WTC11 (cell line): Measurements from ENCODE around the gene FMOD.

Experiments
- ATF2 ChIP-seq: sonication (generic); formaldehyde crosslinking; IDR thresholded peaks from 2 replicates; pipeline ENCODE4 v1.8.1; 2022; ENCODE audit warnings: low read depth, missing genetic modification reagents, borderline replicate concordance
- ATF3 ChIP-seq: sonication (generic); formaldehyde crosslinking; conservative IDR thresholded peaks from 2 replicates; pipeline ENCODE4 v1.8.1; 2022; ENCODE audit warnings: mild to moderate bottlenecking, missing genetic modification reagents
- CREM ChIP-seq: sonication (generic); formaldehyde crosslinking; IDR thresholded peaks from 2 replicates; pipeline ENCODE4 v1.8.1; 2022; ENCODE audit warnings: mild to moderate bottlenecking, missing genetic modification reagents, moderate library complexity
- EMX1 ChIP-seq: fragments of 250-450 bp; sonication (Bioruptor Pico); IDR thresholded peaks from 2 replicates; pipeline ENCODE4 v1.8.0; 2021; ENCODE audit warnings: mild to moderate bottlenecking
- FOXJ3 ChIP-seq: sonication (generic); formaldehyde crosslinking; IDR thresholded peaks from 2 replicates; pipeline ENCODE4 v1.9.0; 2021; ENCODE audit warnings: missing genetic modification reagents, mild to moderate bottlenecking, borderline replicate concordance
- JUN ChIP-seq: sonication (generic); formaldehyde crosslinking; IDR thresholded peaks from 2 replicates; pipeline ENCODE4 v1.8.0; 2023; ENCODE audit warnings: mild to moderate bottlenecking, missing genetic modification reagents
- NR3C1 ChIP-seq: sonication (generic); formaldehyde crosslinking; conservative IDR thresholded peaks from 2 replicates; pipeline ENCODE4 v1.8.1; 2023; ENCODE audit warnings: low read depth, mild to moderate bottlenecking, missing genetic modification reagents
- SMAD3 ChIP-seq: sonication (generic); formaldehyde crosslinking; IDR thresholded peaks from 2 replicates; pipeline ENCODE4 v1.8.0; 2022; ENCODE audit warnings: missing genetic modification reagents, mild to moderate bottlenecking, borderline replicate concordance
- USF2 ChIP-seq: sonication (generic); formaldehyde crosslinking; IDR thresholded peaks from 2 replicates; pipeline ENCODE4 v1.8.1; 2023; ENCODE audit warnings: mild to moderate bottlenecking, missing genetic modification reagents, moderate library complexity
- TF ChIP-seq, protein P1 (sequence below): fragments of 200-600 bp; IDR thresholded peaks from 2 replicates; pipeline ENCODE4 v1.8.0; 2022; ENCODE audit warnings: antibody characterized with exemption
- TF ChIP-seq, protein P2 (sequence below): sonication (generic); formaldehyde crosslinking; IDR thresholded peaks from 2 replicates; pipeline ENCODE4 v1.8.0; 2022; ENCODE audit warnings: mild to moderate bottlenecking, missing genetic modification reagents

DNA sequence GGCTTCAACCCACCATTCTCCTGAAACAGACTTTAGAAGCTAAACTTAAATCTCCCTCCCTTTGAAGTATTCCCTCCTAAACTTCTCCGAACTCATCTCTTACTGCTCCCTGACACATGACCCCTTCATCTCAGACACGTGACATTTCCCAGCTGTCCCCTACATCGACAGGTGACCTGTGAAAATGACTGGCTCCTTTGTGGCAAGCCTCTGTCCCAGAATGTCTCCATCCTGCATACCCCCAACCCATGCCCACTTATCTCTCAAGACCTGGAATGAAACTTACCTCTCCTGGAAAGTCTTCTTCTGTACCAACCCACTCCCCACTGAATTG lies 4.2 kb downstream of the FMOD start:
- TF ChIP-seq, protein P1, sequence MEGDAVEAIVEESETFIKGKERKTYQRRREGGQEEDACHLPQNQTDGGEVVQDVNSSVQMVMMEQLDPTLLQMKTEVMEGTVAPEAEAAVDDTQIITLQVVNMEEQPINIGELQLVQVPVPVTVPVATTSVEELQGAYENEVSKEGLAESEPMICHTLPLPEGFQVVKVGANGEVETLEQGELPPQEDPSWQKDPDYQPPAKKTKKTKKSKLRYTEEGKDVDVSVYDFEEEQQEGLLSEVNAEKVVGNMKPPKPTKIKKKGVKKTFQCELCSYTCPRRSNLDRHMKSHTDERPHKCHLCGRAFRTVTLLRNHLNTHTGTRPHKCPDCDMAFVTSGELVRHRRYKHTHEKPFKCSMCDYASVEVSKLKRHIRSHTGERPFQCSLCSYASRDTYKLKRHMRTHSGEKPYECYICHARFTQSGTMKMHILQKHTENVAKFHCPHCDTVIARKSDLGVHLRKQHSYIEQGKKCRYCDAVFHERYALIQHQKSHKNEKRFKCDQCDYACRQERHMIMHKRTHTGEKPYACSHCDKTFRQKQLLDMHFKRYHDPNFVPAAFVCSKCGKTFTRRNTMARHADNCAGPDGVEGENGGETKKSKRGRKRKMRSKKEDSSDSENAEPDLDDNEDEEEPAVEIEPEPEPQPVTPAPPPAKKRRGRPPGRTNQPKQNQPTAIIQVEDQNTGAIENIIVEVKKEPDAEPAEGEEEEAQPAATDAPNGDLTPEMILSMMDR: no peak
- TF ChIP-seq FOXJ3 (no peak), USF2 (CRISPR knock-in tag) (no peak), EMX1 (CRISPR knock-in tag) (no peak), ATF3 (no peak), JUN (CRISPR knock-in tag) (no peak), ATF2 (no peak), SMAD3 (no peak), CREM (no peak), NR3C1 (CRISPR knock-in tag) (no peak)
- TF ChIP-seq, protein P2, sequence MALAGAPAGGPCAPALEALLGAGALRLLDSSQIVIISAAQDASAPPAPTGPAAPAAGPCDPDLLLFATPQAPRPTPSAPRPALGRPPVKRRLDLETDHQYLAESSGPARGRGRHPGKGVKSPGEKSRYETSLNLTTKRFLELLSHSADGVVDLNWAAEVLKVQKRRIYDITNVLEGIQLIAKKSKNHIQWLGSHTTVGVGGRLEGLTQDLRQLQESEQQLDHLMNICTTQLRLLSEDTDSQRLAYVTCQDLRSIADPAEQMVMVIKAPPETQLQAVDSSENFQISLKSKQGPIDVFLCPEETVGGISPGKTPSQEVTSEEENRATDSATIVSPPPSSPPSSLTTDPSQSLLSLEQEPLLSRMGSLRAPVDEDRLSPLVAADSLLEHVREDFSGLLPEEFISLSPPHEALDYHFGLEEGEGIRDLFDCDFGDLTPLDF (CRISPR knock-in tag): no peak
